Liver (tissue), 9 donors: ENCODE data around the gene CHL1. TPM values are rescaled to one million over a fixed set of nuclear protein-coding genes. Genes with fewer than 3 reads are reported as not detected.

Experiments used
- DNase-seq: peaks from one replicate; pipeline ENCODE4 v3.0.0-alpha.2; 2017; ENCODE audit warnings: low spot score
- H3K27ac ChIP-seq, 2 donors: one replicate each; pipeline ENCODE4 v1.7.0; 2013; ENCODE audit warnings: inconsistent platforms in 2 of 2, low read length in 2 of 2, control low read depth in 1 of 2, low read depth in 1 of 2, mild to moderate bottlenecking in 1 of 2
- H3K27me3 ChIP-seq, 4 donors: one replicate each; pipeline versions ENCODE4 v1.6.1 to v1.7.0; 2013; ENCODE audit warnings: low read length in 3 of 4, inconsistent platforms in 1 of 4, mild to moderate bottlenecking in 1 of 4, moderate library complexity in 1 of 4; ENCODE audit not compliant: control insufficient read depth in 4 of 4, insufficient read depth in 4 of 4
- H3K36me3 ChIP-seq, 4 donors: one replicate each; pipeline versions ENCODE4 v1.6.1 to v1.7.0; 2013; ENCODE audit warnings: low read length in 3 of 4, mild to moderate bottlenecking in 3 of 4, low read depth in 1 of 4, moderate library complexity in 1 of 4; ENCODE audit not compliant: control insufficient read depth in 4 of 4, insufficient read depth in 3 of 4
- H3K4me1 ChIP-seq, 4 donors: one replicate each; pipeline versions ENCODE4 v1.6.1 to v1.7.0; 2013; ENCODE audit warnings: low read length in 3 of 4, mild to moderate bottlenecking in 3 of 4, moderate library complexity in 1 of 4; ENCODE audit not compliant: control insufficient read depth in 4 of 4, insufficient read depth in 4 of 4
- H3K4me3 ChIP-seq, 3 donors: one replicate each; pipeline versions ENCODE4 v1.6.1 to v1.7.0; 2013; ENCODE audit warnings: low read length in 3 of 3, control low read depth in 1 of 3, low read depth in 1 of 3, mild to moderate bottlenecking in 1 of 3
- H3K9ac ChIP-seq, 2 donors: one replicate each; pipeline ENCODE4 v1.7.0; 2013; ENCODE audit warnings: low read length in 2 of 2, mild to moderate bottlenecking in 2 of 2, moderate library complexity in 2 of 2, control low read depth in 1 of 2, low read depth in 1 of 2
- H3K9me3 ChIP-seq, 4 donors: one replicate each; pipeline versions ENCODE4 v1.6.1 to v1.7.0; 2013; ENCODE audit warnings: low read length in 3 of 4; ENCODE audit not compliant: control insufficient read depth in 4 of 4
- ATF3 ChIP-seq: IDR thresholded peaks from 2 replicates; pipeline ENCODE4 v1.6.1; 2016; ENCODE audit warnings: antibody characterized with exemption
- EGR1 ChIP-seq, 2 donors: IDR thresholded peaks; 2 replicates each; pipeline ENCODE4 v1.6.1; 2016 to 2018; ENCODE audit warnings: antibody characterized with exemption in 2 of 2, low read depth in 2 of 2
- FOXA1 ChIP-seq: IDR thresholded peaks from 2 replicates; pipeline ENCODE4 v1.6.1; 2016; ENCODE audit warnings: antibody characterized with exemption
- FOXA2 ChIP-seq: IDR thresholded peaks from 2 replicates; pipeline ENCODE4 v1.6.1; 2016; ENCODE audit warnings: antibody characterized with exemption
- GABPA ChIP-seq, 2 donors: IDR thresholded peaks in 1 of 2; conservative IDR thresholded peaks in 1 of 2; 2 replicates each; pipeline ENCODE4 v1.6.1; 2016; ENCODE audit warnings: antibody characterized with exemption in 2 of 2, mild to moderate bottlenecking in 1 of 2, moderate library complexity in 1 of 2
- HNF4A ChIP-seq, 2 donors: conservative IDR thresholded peaks; 2 replicates each; pipeline ENCODE4 v1.6.1; 2016; ENCODE audit warnings: antibody characterized with exemption in 2 of 2, mild to moderate bottlenecking in 2 of 2
- HNF4G ChIP-seq: IDR thresholded peaks from 2 replicates; pipeline ENCODE4 v1.6.1; 2016; ENCODE audit warnings: antibody characterized with exemption
- JUND ChIP-seq, 2 donors: IDR thresholded peaks; 2 replicates each; pipeline ENCODE4 v1.6.1; 2016; ENCODE audit warnings: antibody characterized with exemption in 2 of 2
- NR2F2 ChIP-seq: IDR thresholded peaks from 2 replicates; pipeline ENCODE4 v1.6.1; 2016; ENCODE audit warnings: antibody characterized with exemption
- RAD21 ChIP-seq, 2 donors: IDR thresholded peaks; 2 replicates each; pipeline ENCODE4 v1.6.1; 2016; ENCODE audit warnings: antibody characterized with exemption in 2 of 2, mild to moderate bottlenecking in 2 of 2
- REST ChIP-seq: IDR thresholded peaks from 2 replicates; pipeline ENCODE4 v1.6.1; 2016; ENCODE audit warnings: antibody characterized with exemption, mild to moderate bottlenecking
- RXRA ChIP-seq, 2 donors: IDR thresholded peaks; 2 replicates each; pipeline ENCODE4 v1.6.1; 2017 to 2018; ENCODE audit warnings: antibody characterized with exemption in 2 of 2, mild to moderate bottlenecking in 1 of 2
- SP1 ChIP-seq: IDR thresholded peaks from 2 replicates; pipeline ENCODE4 v1.6.1; 2018; ENCODE audit warnings: antibody characterized with exemption, mild to moderate bottlenecking
- TAF1 ChIP-seq: conservative IDR thresholded peaks from 2 replicates; pipeline ENCODE4 v1.6.1; 2016; ENCODE audit warnings: antibody characterized with exemption, mild to moderate bottlenecking
- YY1 ChIP-seq: IDR thresholded peaks from 2 replicates; pipeline ENCODE4 v1.6.1; 2016; ENCODE audit warnings: antibody characterized with exemption, mild to moderate bottlenecking
- ZBTB33 ChIP-seq: IDR thresholded peaks from 2 replicates; pipeline ENCODE4 v1.6.1; 2016; ENCODE audit warnings: antibody characterized with exemption
- WGBS: extraction: QIAGEN DNeasy Blood & Tissue Kit; methylation state at CpG from one replicate; pipeline ENCODE4 v1.1.7; 2013; 5-methylcytosine and 5-hydroxymethylcytosine counted together
- polyA plus RNA-seq, 2 donors: library from polyadenylated mRNA; stranded (reverse) in 1 of 2; unstranded in 1 of 2; fragments of 200-250 nt in 1 of 2; fragments of >200 nt in 1 of 2; fragmentation: Nextera tagmentation in 1 of 2; extraction: Ambion mirVana in 1 of 2; gene quantifications; one replicate each; pipeline versions ENCODE4 v1.2.1 to v1.2.3, GENCODE V29; 2013 to 2015
- total RNA-seq, 2 donors: library from RNA; depleted of rRNA; stranded (reverse); fragments of >200 nt; gene quantifications; one replicate each; pipeline ENCODE4 v1.2.3, GENCODE V29; 2014
- TF ChIP-seq, protein P1 (sequence below): fragments of 150-350 bp; IDR thresholded peaks from 2 replicates; pipeline ENCODE4 v1.5.1; 2017; ENCODE audit warnings: improper control_type of control experiment, low read depth, low read length; ENCODE audit not compliant: missing input control
- TF ChIP-seq, protein P2 (sequence below): IDR thresholded peaks from 2 replicates; pipeline ENCODE4 v1.6.1; 2016; ENCODE audit warnings: antibody characterized with exemption
- donor health status: healthy.
- donor health status: healthy.
- donor health status: healthy.
- donor health status: healthy.
- donor health status: healthy.

Gene CHL1
- total and polyA plus RNA-seq, 4 donors: 0.03 to 8.1 (median 0.66) TPM

DNA sequence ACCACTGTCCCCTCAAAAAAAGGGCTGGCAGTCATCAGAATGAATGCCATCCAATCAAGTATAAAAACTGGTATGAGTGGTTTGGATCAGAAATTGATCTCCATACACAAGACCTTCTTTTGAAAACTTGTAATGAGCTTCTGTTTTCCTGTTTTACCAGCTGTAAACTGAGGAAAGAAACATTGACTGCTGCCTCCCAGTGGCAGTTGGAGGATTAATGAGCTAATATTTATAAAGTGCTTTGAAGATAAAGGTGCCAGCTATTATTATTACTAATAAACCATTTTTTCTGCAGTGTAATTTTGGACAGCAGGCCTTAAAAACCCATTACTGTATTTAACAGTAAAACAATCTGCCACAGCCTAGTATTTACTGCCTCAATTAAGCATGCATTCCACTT, 11.4 kb downstream of the CHL1 start:
- Histone ChIP-seq H3K9me3 (no peaks in the 10 kb centered on the region), H3K27me3 (peaks cover 0 to 4% (median 0%) of the 10 kb centered on the region in 4 donors), H3K36me3 (no peaks in the 10 kb centered on the region), H3K4me1 (no peaks in the 10 kb centered on the region), H3K9ac (no peak overlapping the region), H3K4me3 (no peak overlapping the region), H3K27ac (no peak overlapping the region)
- TF ChIP-seq FOXA1: no peak
- TF ChIP-seq ZBTB33: no peak
- TF ChIP-seq HNF4A (conservative IDR thresholded peaks at IDR 0.05): no peak
- TF ChIP-seq NR2F2: no peak
- TF ChIP-seq JUND (IDR thresholded peaks at IDR 0.05): no peak
- TF ChIP-seq, protein P1, sequence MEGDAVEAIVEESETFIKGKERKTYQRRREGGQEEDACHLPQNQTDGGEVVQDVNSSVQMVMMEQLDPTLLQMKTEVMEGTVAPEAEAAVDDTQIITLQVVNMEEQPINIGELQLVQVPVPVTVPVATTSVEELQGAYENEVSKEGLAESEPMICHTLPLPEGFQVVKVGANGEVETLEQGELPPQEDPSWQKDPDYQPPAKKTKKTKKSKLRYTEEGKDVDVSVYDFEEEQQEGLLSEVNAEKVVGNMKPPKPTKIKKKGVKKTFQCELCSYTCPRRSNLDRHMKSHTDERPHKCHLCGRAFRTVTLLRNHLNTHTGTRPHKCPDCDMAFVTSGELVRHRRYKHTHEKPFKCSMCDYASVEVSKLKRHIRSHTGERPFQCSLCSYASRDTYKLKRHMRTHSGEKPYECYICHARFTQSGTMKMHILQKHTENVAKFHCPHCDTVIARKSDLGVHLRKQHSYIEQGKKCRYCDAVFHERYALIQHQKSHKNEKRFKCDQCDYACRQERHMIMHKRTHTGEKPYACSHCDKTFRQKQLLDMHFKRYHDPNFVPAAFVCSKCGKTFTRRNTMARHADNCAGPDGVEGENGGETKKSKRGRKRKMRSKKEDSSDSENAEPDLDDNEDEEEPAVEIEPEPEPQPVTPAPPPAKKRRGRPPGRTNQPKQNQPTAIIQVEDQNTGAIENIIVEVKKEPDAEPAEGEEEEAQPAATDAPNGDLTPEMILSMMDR: no peak
- no peak for TF ChIP-seq FOXA2
- TF ChIP-seq RXRA (IDR thresholded peaks at IDR 0.05): no peak
- no peak for TF ChIP-seq SP1
- TF ChIP-seq EGR1 (IDR thresholded peaks at IDR 0.05; ENCODE audit: low read depth in 2 of 2): no peak
- no peak for TF ChIP-seq REST
- no peak for TF ChIP-seq ATF3
- TF ChIP-seq GABPA (IDR thresholded peaks at IDR 0.05 in 1 of 2, conservative IDR thresholded peaks at IDR 0.05 in 1 of 2): no peak
- no peak for TF ChIP-seq HNF4G
- no peak for TF ChIP-seq RAD21 (IDR thresholded peaks at IDR 0.05)
- no peak for DNase-seq

DNA sequence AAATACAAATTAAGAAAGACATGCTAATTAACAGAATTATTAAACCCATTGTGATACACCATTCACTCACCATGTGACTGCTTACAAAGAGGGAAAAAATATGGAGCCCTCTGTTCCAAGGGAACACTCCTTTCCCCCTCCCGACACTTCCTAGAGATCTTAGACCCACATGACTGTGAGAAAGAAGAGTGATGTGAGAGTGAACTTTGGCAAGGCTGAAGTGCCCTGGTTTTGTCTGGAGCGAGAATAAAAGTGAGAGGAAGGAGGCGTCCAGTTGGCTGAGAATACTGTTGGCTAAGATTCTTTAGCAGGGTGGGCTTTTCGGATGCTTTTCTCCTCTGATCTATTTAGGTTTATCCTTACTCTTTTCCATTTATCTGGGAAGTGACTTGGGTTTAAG, 14.1 kb downstream of the CHL1 start:
- DNase-seq: no peak
- no peak for TF ChIP-seq RXRA (IDR thresholded peaks at IDR 0.05)
- no peak for TF ChIP-seq REST
- TF ChIP-seq, protein P2, sequence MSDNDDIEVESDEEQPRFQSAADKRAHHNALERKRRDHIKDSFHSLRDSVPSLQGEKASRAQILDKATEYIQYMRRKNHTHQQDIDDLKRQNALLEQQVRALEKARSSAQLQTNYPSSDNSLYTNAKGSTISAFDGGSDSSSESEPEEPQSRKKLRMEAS: no peak
- TF ChIP-seq TAF1: no peak
- no peak for TF ChIP-seq JUND (IDR thresholded peaks at IDR 0.05)
- TF ChIP-seq EGR1 (IDR thresholded peaks at IDR 0.05; ENCODE audit: low read depth in 2 of 2): no peak
- no peak for TF ChIP-seq RAD21 (IDR thresholded peaks at IDR 0.05)
- TF ChIP-seq YY1: no peak
- TF ChIP-seq, protein P1: no peak
- TF ChIP-seq ATF3: no peak
- Histone ChIP-seq H3K4me1 (no peaks in the 10 kb centered on the region), H3K36me3 (no peaks in the 10 kb centered on the region), H3K9ac (no peak overlapping the region), H3K27ac (no peak overlapping the region), H3K27me3 (no peaks in the 10 kb centered on the region), H3K9me3 (no peaks in the 10 kb centered on the region), H3K4me3 (no peak overlapping the region)
- WGBS: 78% methylated on average over 4 of the region's 4 CpGs
